Breast epithelium (tissue), 4 donors: ENCODE data around the gene DEGS1. TPM values are rescaled to one million over a fixed set of nuclear protein-coding genes. Genes with fewer than 3 reads are reported as not detected.
A peak's percentile ranks its signal among the peaks of the same experiment; 100 is the strongest.

ENCODE experiments used
- DNase-seq, 2 donors: peaks; one replicate each; pipeline ENCODE4 v3.0.0-alpha.2; 2019; ENCODE audit warnings: low spot score in 2 of 2
- H3K27ac ChIP-seq, 2 donors: fragments of 200-600 bp; sonication (generic) in 1 of 2; one replicate each; pipeline ENCODE4 v1.5.1; 2016 to 2019; ENCODE audit warnings: mild to moderate bottlenecking in 1 of 2
- H3K27me3 ChIP-seq, 2 donors: fragments of 200-600 bp; sonication (generic) in 1 of 2; one replicate each; pipeline versions ENCODE4 v1.5.1 to v1.6.0; 2017 to 2019; ENCODE audit warnings: control low read depth in 1 of 2, mild to moderate bottlenecking in 1 of 2
- H3K36me3 ChIP-seq: fragments of 200-600 bp; one replicate; pipeline ENCODE4 v1.5.1; 2019
- H3K4me1 ChIP-seq, 2 donors: fragments of 200-600 bp; sonication (generic); one replicate each; pipeline ENCODE4 v1.5.1; 2016 to 2019; ENCODE audit warnings: control low read depth in 1 of 2
- H3K4me3 ChIP-seq, 3 donors: fragments of 200-600 bp; sonication (generic); 1 replicate in 2 of 3; 2 replicates in 1 of 3; pipeline ENCODE4 v1.5.1; 2016 to 2019; ENCODE audit warnings: mild to moderate bottlenecking in 3 of 3, moderate library complexity in 2 of 3
- H3K9me3 ChIP-seq, 2 donors: fragments of 200-600 bp; sonication (generic) in 1 of 2; one replicate each; pipeline ENCODE4 v1.5.1; 2016 to 2019; ENCODE audit warnings: control low read depth in 1 of 2
- CTCF ChIP-seq, 3 donors: fragments of 450-650 bp; IDR thresholded peaks; one replicate each; pipeline ENCODE4 v1.5.1; 2016 to 2017; ENCODE audit warnings: antibody characterized with exemption in 3 of 3, mild to moderate bottlenecking in 3 of 3, moderate library complexity in 3 of 3
- POLR2A ChIP-seq: fragments of 450-650 bp; IDR thresholded peaks from one replicate; pipeline ENCODE4 v1.6.1; 2016; ENCODE audit warnings: antibody characterized with exemption, mild to moderate bottlenecking, moderate library complexity
- POLR2AphosphoS5 ChIP-seq, 3 donors: sonication (generic); formaldehyde crosslinking; IDR thresholded peaks; one replicate each; pipeline ENCODE4 v1.6.1; 2017; ENCODE audit warnings: antibody characterized with exemption in 3 of 3
- intact Hi-C: fragments of 100-400 bp; cut with DNase I; formaldehyde crosslinking; loops from one replicate; pipeline ENCODE4 v1.15.1; 2023; ENCODE audit warnings: low total_unique reads
- total RNA-seq, 3 donors: library from RNA; depleted of rRNA; stranded (reverse); fragments of >200 nt; gene quantifications; one replicate each; pipeline ENCODE4 v1.1.0, GENCODE V29; 2016

The DEGS1 gene
- total RNA-seq, 3 donors from 2014 or later = 74.9 to 84.4 (median 81.0) TPM

DNA sequence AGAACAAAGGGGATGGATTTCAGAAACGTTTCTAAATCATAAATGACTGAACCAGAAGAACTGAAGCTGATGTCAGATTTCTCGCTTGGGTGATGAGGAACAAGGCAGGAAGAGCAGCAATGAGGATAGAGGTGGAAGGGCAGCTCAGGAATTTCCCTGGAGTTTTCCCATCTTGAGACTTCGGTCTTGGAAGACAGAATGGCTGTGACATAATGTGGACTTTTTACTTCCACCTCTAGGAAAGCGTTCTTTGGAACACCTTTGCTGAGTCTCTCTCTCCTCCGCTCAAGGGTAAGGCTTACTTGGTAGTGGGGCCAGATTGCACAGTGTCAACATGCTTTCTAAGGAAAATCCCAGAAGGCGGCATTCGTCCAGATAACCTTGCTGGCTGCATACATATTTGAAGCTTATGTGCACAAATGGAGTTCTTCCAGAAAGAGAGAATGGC, 36.6 kb downstream of the DEGS1 start:
- TF ChIP-seq POLR2AphosphoS5 (IDR thresholded peaks at IDR 0.05) (no peak), CTCF (IDR thresholded peaks at IDR 0.05) (no peak), POLR2A (no peak)
- no peak for DNase-seq
- intact Hi-C loops = no loop called here

GRCh38 chr1:224223819-224224714, 41.0 kb downstream of the DEGS1 start:
- TF ChIP-seq POLR2AphosphoS5 (IDR thresholded peaks at IDR 0.05) (no peak), POLR2A (no peak), CTCF (IDR thresholded peaks at IDR 0.05) (no peak)
- H3K27ac ChIP-seq = peak overlapping the region; percentile 34 to 43
- H3K4me3 ChIP-seq = no peak overlapping the region
- H3K9me3 ChIP-seq = no peaks in the 10 kb centered on the region
- peaks cover 0 to 4% of the 10 kb centered on the region in 2 donors for H3K4me1 ChIP-seq
- no peaks in the 10 kb centered on the region for H3K36me3 ChIP-seq
- H3K27me3 ChIP-seq = no peaks in the 10 kb centered on the region
- no peak for DNase-seq
- intact Hi-C loops = no loop called here

More for the DNA sequence above, 36.6 kb downstream of the DEGS1 start:
- no peaks in the 10 kb centered on the region for H3K36me3 ChIP-seq
- peaks cover 0 to 6% of the 10 kb centered on the region in 2 donors for H3K4me1 ChIP-seq
- no peak overlapping the region for H3K4me3 ChIP-seq
- no peaks in the 10 kb centered on the region for H3K27me3 ChIP-seq
- H3K27ac ChIP-seq = peak overlapping the region in 1 of 2 donors; percentile 60
- H3K9me3 ChIP-seq = no peaks in the 10 kb centered on the region

DNA sequence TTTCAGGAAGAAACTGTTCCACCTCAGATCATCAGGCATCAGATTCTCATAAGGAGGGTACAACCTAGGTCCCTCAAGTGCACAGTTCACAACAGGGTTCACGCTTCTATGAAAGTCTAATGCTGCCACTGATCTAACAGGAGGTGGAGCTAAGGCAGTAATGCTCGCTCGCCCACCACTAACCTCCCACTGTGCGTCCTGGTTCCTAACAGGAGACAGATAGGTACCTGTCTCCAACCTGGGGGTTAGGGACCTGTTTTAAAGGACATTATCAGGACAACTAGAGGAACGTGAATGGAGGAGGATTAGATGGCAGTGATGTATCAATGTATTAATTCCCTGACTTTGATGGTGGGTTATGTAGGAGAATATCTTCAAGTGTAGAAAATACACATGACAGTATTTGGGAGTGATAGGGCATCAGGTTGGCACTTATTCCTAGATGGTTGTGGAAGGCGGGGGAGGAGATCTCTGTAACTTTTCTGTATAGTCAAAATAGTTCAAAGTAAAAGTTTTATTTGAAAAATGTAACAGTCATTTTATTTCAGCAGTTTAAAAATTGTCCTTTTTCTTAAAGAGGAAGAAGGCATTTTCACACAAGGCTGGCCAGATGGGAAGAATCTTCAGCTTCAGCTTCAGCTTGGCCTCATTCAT, 43.9 kb downstream of the DEGS1 start:
- H3K27me3 ChIP-seq = no peaks in the 10 kb centered on the region
- H3K36me3 ChIP-seq = no peaks in the 10 kb centered on the region
- H3K27ac ChIP-seq = no peak overlapping the region
- no peak for DNase-seq
- H3K4me3 ChIP-seq = no peak overlapping the region
- TF ChIP-seq POLR2AphosphoS5 (IDR thresholded peaks at IDR 0.05) = no peak
- TF ChIP-seq POLR2A = no peak
- TF ChIP-seq CTCF (IDR thresholded peaks at IDR 0.05) = no peak
- H3K9me3 ChIP-seq = no peaks in the 10 kb centered on the region
- no peaks in the 10 kb centered on the region for H3K4me1 ChIP-seq
- intact Hi-C loops = no loop called here

GRCh38 chr1:224234017-224234416, 51.0 kb downstream of the DEGS1 start:
- H3K27me3 ChIP-seq = no peaks in the 10 kb centered on the region
- no peaks in the 10 kb centered on the region for H3K4me1 ChIP-seq
- intact Hi-C loops = no loop called here
- no peaks in the 10 kb centered on the region for H3K9me3 ChIP-seq
- H3K27ac ChIP-seq = no peak overlapping the region
- TF ChIP-seq POLR2AphosphoS5 (IDR thresholded peaks at IDR 0.05) (no peak), CTCF (IDR thresholded peaks at IDR 0.05) (no peak), POLR2A (no peak)
- no peak overlapping the region for H3K4me3 ChIP-seq
- no peak for DNase-seq
- no peaks in the 10 kb centered on the region for H3K36me3 ChIP-seq
